ENCODE measurements around the gene MRFAP1L1. TPM values are rescaled to one million over a fixed set of nuclear protein-coding genes. Genes with fewer than 3 reads are reported as not detected.
A peak's percentile ranks its signal among the peaks of the same experiment; 100 is the strongest.
"Not testable (repeated sequence)": the region's sequence is repeated elsewhere in the genome, so short reads cannot be mapped to it uniquely, and the experiment has no call there.

MRFAP1L1 gene
- total and polyA plus RNA-seq, 2 experiments from 2014 or later = 43.9 to 44.1 TPM

DNA sequence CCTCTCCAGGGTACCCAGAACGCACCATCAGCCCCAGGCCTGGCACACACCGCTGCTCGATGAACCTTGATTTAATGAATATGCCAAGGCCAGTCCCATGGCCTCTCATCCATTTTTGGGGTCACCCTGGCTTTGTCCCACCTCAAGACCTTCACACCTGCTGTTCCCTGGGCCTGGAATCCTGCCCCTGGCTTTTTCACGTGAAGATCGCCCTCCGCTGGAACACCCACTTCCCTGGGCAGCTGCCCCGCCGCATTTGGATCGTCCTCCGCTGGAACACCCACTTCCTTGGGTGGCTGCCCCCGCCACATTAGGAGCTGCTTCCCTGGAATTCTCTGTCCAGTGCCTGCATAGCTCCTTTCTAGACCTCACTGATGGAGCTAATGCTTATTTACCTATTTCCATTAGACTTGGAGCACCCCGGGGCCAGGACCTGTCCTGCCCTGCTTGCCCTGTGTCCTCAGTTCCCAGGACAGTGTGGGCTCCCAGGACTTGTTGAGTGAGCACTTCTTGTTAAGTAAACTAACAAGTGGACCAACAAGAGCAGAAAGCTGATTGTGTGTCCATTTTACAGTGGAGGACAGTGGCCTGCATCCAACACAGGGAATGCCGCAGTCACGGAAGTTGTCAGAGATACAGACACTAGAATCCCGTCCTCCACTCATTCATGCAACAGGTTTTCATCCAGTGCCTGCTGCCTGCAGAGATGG lies 18.8 kb upstream of the MRFAP1L1 start:
- in situ Hi-C loops (cut with MboI) = loop anchor here (10.0 kb wide), 1 partner anchor 146 kb away; no protein-coding TSS in a partner anchor
- H3K36me3 ChIP-seq (ENCODE audit: low read depth) = no peaks in the 10 kb centered on the region
- H3K79me2 ChIP-seq (ENCODE audit: insufficient read depth) = no peaks in the 10 kb centered on the region
- DNase-seq = no peak
- no peaks in the 10 kb centered on the region for H4K20me1 ChIP-seq (ENCODE audit: insufficient read depth)
- H3K4me3 ChIP-seq = no peak overlapping the region
- no peak overlapping the region for H2AFZ ChIP-seq
- no peaks in the 10 kb centered on the region for H3K27me3 ChIP-seq (replicated peaks; ENCODE audit: insufficient read depth)
- no peak for TF ChIP-seq EZH2phosphoT487 (IDR thresholded peaks at IDR 0.05; ENCODE audit: insufficient read depth, low read depth)
- no peak for TF ChIP-seq EZH2 (IDR thresholded peaks at IDR 0.05; ENCODE audit: insufficient read depth, poor library complexity, severe bottlenecking)
- WGBS, 2 experiments (ENCODE audit: low coverage in 1 of 2, low lambda C conversion rate in 2 of 2, missing lambda C conversion rate in 2 of 2) = 93 to 94% methylated on average over 13 to 15 of the region's 15 CpGs
- H3K9me3 ChIP-seq (ENCODE audit: low read depth) = no peaks in the 10 kb centered on the region
- H3K4me2 ChIP-seq (ENCODE audit: unreplicated experiment) = no peak overlapping the region
- H3K27ac ChIP-seq = no peak overlapping the region
- H3K9ac ChIP-seq = no peak overlapping the region
- H3F3A ChIP-seq (ENCODE audit: insufficient read depth) = no peaks in the 10 kb centered on the region
- peaks cover 23% of the 10 kb centered on the region for H3K4me1 ChIP-seq (ENCODE audit: insufficient read depth)
- no peaks in the 10 kb centered on the region for H3K9me2 ChIP-seq (ENCODE audit: insufficient read depth)

DNA sequence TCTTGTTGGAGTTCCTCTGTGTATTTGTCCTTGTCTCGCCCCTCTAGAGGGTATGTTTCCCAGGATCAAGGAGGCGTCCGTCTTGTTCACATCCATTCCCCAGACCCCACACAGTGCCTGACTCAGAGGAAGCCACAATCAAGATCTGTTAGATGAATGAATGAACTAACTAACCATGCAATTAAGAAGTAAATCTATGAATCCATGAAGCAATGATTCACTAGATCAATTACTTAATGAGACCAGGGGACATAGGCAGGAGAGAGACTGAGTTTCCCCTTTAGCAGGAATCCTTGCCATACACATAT lies 18.2 kb upstream of the MRFAP1L1 start:
- Histone ChIP-seq H3K27me3 (replicated peaks; ENCODE audit: insufficient read depth) (no peaks in the 10 kb centered on the region), H3K4me1 (ENCODE audit: insufficient read depth) (peaks cover 19% of the 10 kb centered on the region), H4K20me1 (ENCODE audit: insufficient read depth) (no peaks in the 10 kb centered on the region), H3F3A (ENCODE audit: insufficient read depth) (no peaks in the 10 kb centered on the region), H3K4me3 (no peak overlapping the region), H3K4me2 (ENCODE audit: unreplicated experiment) (no peak overlapping the region), H3K9me3 (ENCODE audit: low read depth) (no peaks in the 10 kb centered on the region), H3K9me2 (ENCODE audit: insufficient read depth) (no peaks in the 10 kb centered on the region), H3K27ac (no peak overlapping the region), H3K36me3 (ENCODE audit: low read depth) (no peaks in the 10 kb centered on the region), H3K9ac (no peak overlapping the region), H2AFZ (no peak overlapping the region), H3K79me2 (ENCODE audit: insufficient read depth) (no peaks in the 10 kb centered on the region)
- in situ Hi-C loops (cut with MboI) = loop anchor here (10.0 kb wide), 1 partner anchor 147 kb away; no protein-coding TSS in a partner anchor
- no peak for TF ChIP-seq EZH2 (IDR thresholded peaks at IDR 0.05; ENCODE audit: insufficient read depth, poor library complexity, severe bottlenecking)
- no peak for TF ChIP-seq EZH2phosphoT487 (IDR thresholded peaks at IDR 0.05; ENCODE audit: insufficient read depth, low read depth)
- WGBS, 2 experiments (ENCODE audit: low coverage in 1 of 2, low lambda C conversion rate in 2 of 2, missing lambda C conversion rate in 2 of 2) = 88 to 93% methylated on average over 3 of the region's 3 CpGs
- DNase-seq = peak; percentile 8

DNA sequence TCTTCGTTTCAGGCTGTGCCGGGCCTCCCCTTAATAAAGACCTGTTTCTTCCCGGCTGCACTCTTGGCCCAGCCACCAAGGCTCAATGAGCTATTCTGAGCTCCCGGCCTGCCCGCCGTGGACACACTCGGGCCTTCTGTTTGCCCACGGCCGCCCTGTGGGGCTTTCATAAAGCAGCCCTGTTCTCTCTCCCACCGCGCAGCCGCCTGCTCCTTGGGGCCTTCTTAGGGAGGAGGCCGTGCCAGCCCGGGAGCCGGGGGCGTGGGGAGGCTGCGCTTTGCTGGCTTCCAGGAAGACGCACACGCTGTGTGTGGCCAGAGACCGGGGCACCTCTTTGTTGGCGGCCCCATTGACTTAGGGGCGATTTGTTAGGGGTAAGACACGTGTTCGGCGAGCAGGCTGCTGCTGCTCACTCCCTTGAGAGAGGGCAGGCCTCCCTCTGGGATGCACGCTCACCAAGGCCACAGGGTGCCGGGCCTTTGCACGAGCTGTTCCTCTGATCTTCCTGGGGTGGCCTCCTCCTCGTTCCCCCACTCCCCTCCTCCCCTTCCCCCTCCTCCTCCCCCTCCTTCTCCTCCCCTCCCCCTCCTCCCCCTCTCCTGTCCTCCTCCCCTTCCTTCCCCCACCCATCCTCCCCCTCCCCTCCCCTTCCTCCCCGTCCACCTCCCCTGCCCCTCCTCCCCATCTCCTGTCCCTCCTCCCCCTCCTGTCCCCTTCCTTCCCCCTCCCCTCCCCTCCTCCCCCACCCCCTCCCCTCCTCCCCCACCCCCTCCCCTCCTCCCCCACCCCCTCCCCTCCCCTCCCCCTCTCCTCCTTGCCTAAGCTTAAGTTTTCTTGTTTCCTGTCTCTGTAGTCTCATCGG lies 17.6 kb upstream of the MRFAP1L1 start:
- no peaks in the 10 kb centered on the region for H3K27me3 ChIP-seq (replicated peaks; ENCODE audit: insufficient read depth)
- H3K4me2 ChIP-seq (ENCODE audit: unreplicated experiment) = peak overlapping the region; percentile 10
- H3K79me2 ChIP-seq (ENCODE audit: insufficient read depth) = no peaks in the 10 kb centered on the region
- in situ Hi-C loops (cut with MboI) = loop anchor here (10.0 kb wide), 1 partner anchor 147 kb away; no protein-coding TSS in a partner anchor
- WGBS, 2 experiments (ENCODE audit: low coverage in 1 of 2, low lambda C conversion rate in 2 of 2, missing lambda C conversion rate in 2 of 2) = 11 to 13% methylated on average over 25 to 26 of the region's 31 CpGs
- peak overlapping the region; percentile 23; the same call in 1 of the 2 replicates for H3K27ac ChIP-seq
- no peaks in the 10 kb centered on the region for H4K20me1 ChIP-seq (ENCODE audit: insufficient read depth)
- no peaks in the 10 kb centered on the region for H3F3A ChIP-seq (ENCODE audit: insufficient read depth)
- no peaks in the 10 kb centered on the region for H3K36me3 ChIP-seq (ENCODE audit: low read depth)
- TF ChIP-seq EZH2phosphoT487 (IDR thresholded peaks at IDR 0.05; ENCODE audit: insufficient read depth, low read depth) = no peak
- H3K9me2 ChIP-seq (ENCODE audit: insufficient read depth) = no peaks in the 10 kb centered on the region
- peak; percentile 80 for DNase-seq
- H2AFZ ChIP-seq = peak overlapping the region; percentile 88
- peaks cover 15% of the 10 kb centered on the region for H3K4me1 ChIP-seq (ENCODE audit: insufficient read depth)
- no peaks in the 10 kb centered on the region for H3K9me3 ChIP-seq (ENCODE audit: low read depth)
- H3K4me3 ChIP-seq = peak overlapping the region; percentile 16
- peak overlapping the region; percentile 75 for H3K9ac ChIP-seq

DNA sequence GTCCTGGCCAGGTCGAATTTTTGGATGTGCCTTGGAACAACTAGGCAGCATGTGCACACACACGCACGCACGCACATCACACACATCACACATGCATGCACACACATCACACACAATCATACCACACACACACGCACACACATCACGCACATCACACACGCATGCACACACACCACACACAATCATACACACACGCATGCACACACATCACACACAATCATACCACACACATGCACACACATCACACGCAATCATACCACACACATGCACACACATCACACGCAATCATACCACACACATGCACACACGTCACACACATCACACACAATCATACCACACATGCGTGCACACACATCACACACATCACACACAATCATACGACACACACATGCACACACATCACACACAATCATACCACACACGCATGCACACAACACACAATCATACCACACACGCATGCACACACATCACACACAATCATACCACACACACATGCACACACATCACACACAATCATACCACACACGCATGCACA lies 15.8 kb upstream of the MRFAP1L1 start:
- in situ Hi-C loops (cut with MboI) = loop anchor here (10.0 kb wide), 1 partner anchor 149 kb away; no protein-coding TSS in a partner anchor
- H3K27me3 ChIP-seq (replicated peaks; ENCODE audit: insufficient read depth); DNase-seq; H3K4me2 ChIP-seq (ENCODE audit: unreplicated experiment); H3F3A ChIP-seq (ENCODE audit: insufficient read depth); H2AFZ ChIP-seq; H3K27ac ChIP-seq; H3K9me3 ChIP-seq (ENCODE audit: low read depth); H3K9ac ChIP-seq; H3K36me3 ChIP-seq (ENCODE audit: low read depth); H4K20me1 ChIP-seq (ENCODE audit: insufficient read depth); H3K4me1 ChIP-seq (ENCODE audit: insufficient read depth); H3K79me2 ChIP-seq (ENCODE audit: insufficient read depth); H3K9me2 ChIP-seq (ENCODE audit: insufficient read depth); H3K4me3 ChIP-seq: not testable (repeated sequence)
- WGBS, 2 experiments (ENCODE audit: low coverage in 1 of 2, low lambda C conversion rate in 2 of 2, missing lambda C conversion rate in 2 of 2) = 85 to 87% methylated on average over 10 to 16 of the region's 16 CpGs
